Neuronal stem cell (in vitro differentiated cells): ENCODE data around the gene CARMIL1.

Source experiments
- DNase-seq: peaks from one replicate; pipeline ENCODE4 v3.0.0-alpha.2; 2013; ENCODE audit warnings: low spot score
- H2AFZ ChIP-seq: one replicate; pipeline ENCODE4 v1.6.1; 2013; ENCODE audit warnings: mild to moderate bottlenecking, low read length, inconsistent platforms
- H2AK5ac ChIP-seq: 2 replicates; pipeline ENCODE4 v1.6.1; 2013; ENCODE audit warnings: low read depth, mild to moderate bottlenecking, inconsistent platforms, low read length, moderate library complexity, mixed read lengths
- H2BK120ac ChIP-seq: 2 replicates; pipeline ENCODE4 v1.6.1; 2013; ENCODE audit warnings: low read depth, mild to moderate bottlenecking, inconsistent platforms, low read length, moderate library complexity, mixed read lengths
- H2BK12ac ChIP-seq: one replicate; pipeline ENCODE4 v1.6.1; 2013; ENCODE audit warnings: low read length, inconsistent platforms
- H2BK15ac ChIP-seq: 2 replicates; pipeline ENCODE4 v1.6.1; 2013; ENCODE audit warnings: mild to moderate bottlenecking, low read length, inconsistent platforms, mixed read lengths
- H2BK5ac ChIP-seq: one replicate; pipeline ENCODE4 v1.6.1; 2013; ENCODE audit warnings: inconsistent platforms, mild to moderate bottlenecking, low read length, moderate library complexity
- H3K14ac ChIP-seq: one replicate; pipeline ENCODE4 v1.6.1; 2013; ENCODE audit warnings: low read length, inconsistent platforms
- H3K18ac ChIP-seq: 2 replicates; pipeline ENCODE4 v1.6.1; 2013; ENCODE audit warnings: low read length, inconsistent platforms
- H3K23ac ChIP-seq: 2 replicates; pipeline ENCODE4 v1.6.1; 2013; ENCODE audit warnings: low read depth, mild to moderate bottlenecking, mixed read lengths, low read length, inconsistent platforms; ENCODE audit not compliant: poor library complexity
- H3K27ac ChIP-seq: replicated peaks from 3 replicates; pipeline ENCODE4 v1.5.1; 2013; ENCODE audit warnings: low read length, inconsistent platforms
- H3K27me3 ChIP-seq, 3 experiments: 2 replicates each; pipeline ENCODE4 v1.6.1; 2013; ENCODE audit warnings: low read length in 3 of 3, mild to moderate bottlenecking in 2 of 3, inconsistent platforms in 1 of 3, low read depth in 1 of 3, mixed read lengths in 1 of 3, moderate library complexity in 1 of 3; ENCODE audit not compliant: control insufficient read depth in 3 of 3, insufficient read depth in 3 of 3
- H3K36me3 ChIP-seq, 2 donors: replicated peaks in 1 of 2; 2 replicates each; pipeline ENCODE4 v1.6.1; 2013; ENCODE audit warnings: low read length in 2 of 2; ENCODE audit not compliant: control insufficient read depth in 2 of 2, insufficient read depth in 2 of 2
- H3K4ac ChIP-seq: 2 replicates; pipeline ENCODE4 v1.6.1; 2013; ENCODE audit warnings: inconsistent platforms, mild to moderate bottlenecking, low read length, moderate library complexity
- H3K4me1 ChIP-seq, 2 donors: 1 replicate in 1 of 2; 2 replicates in 1 of 2; pipeline ENCODE4 v1.6.1; 2013; ENCODE audit warnings: low read length in 2 of 2, low read depth in 1 of 2; ENCODE audit not compliant: control insufficient read depth in 2 of 2, insufficient read depth in 1 of 2
- H3K4me2 ChIP-seq: one replicate; pipeline ENCODE4 v1.6.1; 2013; ENCODE audit warnings: mild to moderate bottlenecking, low read length, inconsistent platforms; ENCODE audit not compliant: insufficient read depth, poor library complexity, severe bottlenecking
- H3K4me3 ChIP-seq, 2 donors: 2 replicates each; pipeline ENCODE4 v1.5.1; 2013; ENCODE audit warnings: low read length in 2 of 2, mild to moderate bottlenecking in 2 of 2, inconsistent platforms in 1 of 2, moderate library complexity in 1 of 2
- H3K79me1 ChIP-seq: one replicate; pipeline ENCODE4 v1.6.1; 2013; ENCODE audit warnings: low read depth, mild to moderate bottlenecking, inconsistent platforms, low read length, moderate library complexity
- H3K9ac ChIP-seq: one replicate; pipeline ENCODE4 v1.6.1; 2013; ENCODE audit warnings: mild to moderate bottlenecking, low read depth, low read length, inconsistent platforms; ENCODE audit not compliant: poor library complexity
- H3K9me3 ChIP-seq, 2 donors: replicated peaks in 1 of 2; 2 replicates each; pipeline versions ENCODE3 to v1.6.1; 2013; ENCODE audit warnings: low read length in 2 of 2, mild to moderate bottlenecking in 2 of 2, inconsistent platforms in 1 of 2, low read depth in 1 of 2, mixed read lengths in 1 of 2, moderate library complexity in 1 of 2; ENCODE audit not compliant: control insufficient read depth in 2 of 2, insufficient read depth in 1 of 2
- H4K8ac ChIP-seq: one replicate; pipeline ENCODE4 v1.6.1; 2013; ENCODE audit warnings: low read depth, mild to moderate bottlenecking, inconsistent platforms, low read length, moderate library complexity
- H4K91ac ChIP-seq: one replicate; pipeline ENCODE4 v1.6.1; 2013; ENCODE audit warnings: low read length, low read depth, mild to moderate bottlenecking, inconsistent platforms; ENCODE audit not compliant: poor library complexity
- WGBS, 2 donors: extraction: QIAGEN DNeasy Blood & Tissue Kit; methylation state at CpG; one replicate each; pipeline ENCODE4 v1.1.7; 2013; ENCODE audit warnings: missing lambda C conversion rate in 2 of 2, mixed read lengths in 1 of 2; ENCODE audit not compliant: insufficient read length in 2 of 2, insufficient replicate concordance in 1 of 2; ENCODE audit errors: extremely low coverage in 2 of 2; 5-methylcytosine and 5-hydroxymethylcytosine counted together

Gene CARMIL1

DNA sequence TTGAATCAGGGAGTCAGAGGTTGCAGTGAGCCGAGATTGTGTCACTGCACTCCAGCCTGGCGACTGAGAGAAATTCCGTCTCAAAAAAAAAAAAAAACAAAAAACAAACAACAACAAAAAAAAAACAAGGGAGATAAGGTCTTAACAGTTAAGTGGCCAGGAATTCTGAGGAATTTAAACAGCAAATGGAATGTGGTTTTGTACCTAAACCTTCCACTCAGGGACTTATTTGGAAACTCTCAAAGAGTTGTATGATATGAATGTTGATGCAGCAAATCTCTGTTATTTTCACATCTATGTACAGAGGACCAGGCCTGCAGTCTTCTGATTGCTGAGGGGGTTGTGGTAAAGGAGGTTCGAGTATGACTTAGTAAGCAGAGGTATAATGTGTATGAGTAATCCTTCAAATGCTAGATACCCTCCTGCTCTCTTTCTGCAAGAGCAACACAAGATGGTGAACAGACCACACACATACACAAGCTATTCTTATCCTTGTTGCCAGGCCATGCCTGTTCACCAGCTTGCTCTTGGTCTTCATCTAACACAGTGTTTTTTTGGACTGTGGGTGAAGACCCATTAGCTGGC is 197.9 kb downstream of the CARMIL1 start:
- Histone ChIP-seq H2AFZ (no peak overlapping the region), H3K27me3 (no peaks in the 10 kb centered on the region), H3K23ac (no peak overlapping the region), H4K91ac (no peak overlapping the region), H2BK120ac (no peak overlapping the region), H3K27ac (no peak overlapping the region), H2BK15ac (no peak overlapping the region), H3K79me1 (no peaks in the 10 kb centered on the region), H2BK12ac (no peak overlapping the region), H3K4ac (no peak overlapping the region), H4K8ac (no peak overlapping the region), H3K36me3 (no peaks in the 10 kb centered on the region), H3K18ac (no peak overlapping the region), H3K4me1 (no peaks in the 10 kb centered on the region), H2AK5ac (no peak overlapping the region), H3K14ac (no peak overlapping the region), H3K9me3 (no peaks in the 10 kb centered on the region), H3K4me2 (no peak overlapping the region), H2BK5ac (no peak overlapping the region), H3K9ac (no peak overlapping the region), H3K4me3 (no peak overlapping the region)
- WGBS, 2 donors, result no CpG with 5 or more reads among the region's 4 CpGs
- DNase-seq, result no peak

DNA sequence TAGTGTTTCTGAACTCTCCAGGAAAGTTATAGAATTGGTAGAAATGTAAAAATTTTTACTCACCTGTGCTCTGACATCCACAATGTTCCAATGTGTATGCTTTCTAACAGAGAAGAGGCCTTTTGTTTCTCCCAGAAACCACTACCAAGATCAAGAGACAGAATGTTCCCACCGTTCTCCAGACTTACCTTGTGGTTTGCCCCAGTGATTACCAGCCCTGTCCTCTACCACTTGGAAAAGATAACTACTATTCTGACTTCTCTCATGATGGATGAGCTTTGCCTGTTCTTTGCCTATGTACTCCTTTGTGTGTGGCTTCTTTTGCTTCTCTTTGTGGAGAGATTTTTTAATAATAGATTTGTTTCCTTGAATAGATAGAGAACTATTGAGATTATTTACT is 199.8 kb downstream of the CARMIL1 start:
- Histone ChIP-seq H3K36me3 (no peaks in the 10 kb centered on the region), H3K9ac (no peak overlapping the region)
- no CpG with 5 or more reads among the region's 1 CpG for WGBS, 2 donors

DNA sequence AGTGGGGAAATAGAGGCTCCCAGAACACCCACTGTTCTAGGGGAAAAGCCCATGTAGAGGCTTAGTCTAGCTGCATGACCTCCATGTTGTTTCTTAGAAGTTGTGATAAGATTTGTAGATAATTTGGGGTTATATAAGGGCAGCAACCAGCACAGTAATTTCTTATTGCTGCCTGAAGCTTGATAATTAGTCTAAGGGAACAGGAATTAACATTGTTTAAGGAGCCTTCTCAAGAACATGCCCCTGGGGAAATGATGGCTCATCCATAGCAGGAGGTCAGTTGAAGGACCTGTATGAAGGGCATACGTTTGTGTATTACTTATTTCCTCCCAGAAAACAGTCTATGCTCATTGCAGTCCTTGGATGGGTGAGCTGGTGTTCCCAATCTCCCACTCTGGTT is 202.1 kb downstream of the CARMIL1 start:
- Histone ChIP-seq H3K18ac (no peak overlapping the region), H2BK15ac (no peak overlapping the region), H2AFZ (no peak overlapping the region), H4K91ac (no peak overlapping the region), H3K4me2 (no peak overlapping the region), H3K9ac (no peak overlapping the region), H3K14ac (no peak overlapping the region), H3K79me1 (no peaks in the 10 kb centered on the region), H3K27ac (no peak overlapping the region), H2BK12ac (no peak overlapping the region), H2BK5ac (no peak overlapping the region), H3K23ac (no peak overlapping the region), H4K8ac (no peak overlapping the region), H3K36me3 (no peaks in the 10 kb centered on the region), H3K4ac (no peak overlapping the region), H2BK120ac (no peak overlapping the region), H3K4me3 (no peak overlapping the region), H2AK5ac (no peak overlapping the region), H3K27me3 (no peaks in the 10 kb centered on the region), H3K9me3 (no peaks in the 10 kb centered on the region), H3K4me1 (no peaks in the 10 kb centered on the region)
- no CpG with 5 or more reads among the region's 1 CpG for WGBS, 2 donors
- no peak for DNase-seq

More for the DNA sequence above, 199.8 kb downstream of the CARMIL1 start:
- Histone ChIP-seq H3K27ac (no peak overlapping the region), H3K4me2 (no peak overlapping the region), H3K4ac (no peak overlapping the region), H3K27me3 (no peaks in the 10 kb centered on the region), H2BK15ac (no peak overlapping the region), H3K23ac (no peak overlapping the region), H3K4me1 (no peaks in the 10 kb centered on the region), H4K8ac (no peak overlapping the region), H2AK5ac (no peak overlapping the region), H3K9me3 (no peaks in the 10 kb centered on the region), H3K18ac (no peak overlapping the region), H2AFZ (no peak overlapping the region), H3K14ac (no peak overlapping the region), H2BK5ac (no peak overlapping the region), H4K91ac (no peak overlapping the region), H2BK12ac (no peak overlapping the region), H3K79me1 (no peaks in the 10 kb centered on the region), H3K4me3 (no peak overlapping the region), H2BK120ac (no peak overlapping the region)
- no peak for DNase-seq

DNA sequence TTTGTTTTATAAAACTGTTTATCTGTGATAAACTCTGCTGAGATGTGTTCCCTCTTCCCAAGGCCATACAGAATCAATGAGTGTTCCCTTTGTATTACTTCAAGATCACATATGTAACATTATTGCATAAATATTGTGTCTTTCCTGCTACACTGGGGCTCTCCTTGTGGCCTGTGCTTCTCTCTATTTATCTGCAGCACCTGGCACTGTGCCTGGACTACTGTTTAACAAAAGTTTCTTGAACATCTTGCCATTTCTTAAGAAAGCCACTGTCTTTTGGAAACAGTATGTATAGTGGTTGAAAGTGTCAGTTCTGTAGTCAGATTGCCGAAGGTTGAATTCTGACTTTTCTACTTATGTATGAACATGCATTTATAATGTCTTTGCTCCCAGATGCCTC is 203.8 kb downstream of the CARMIL1 start:
- Histone ChIP-seq H2AK5ac (no peak overlapping the region), H3K23ac (no peak overlapping the region), H3K4me2 (no peak overlapping the region), H3K79me1 (no peaks in the 10 kb centered on the region), H2BK5ac (no peak overlapping the region), H2BK15ac (no peak overlapping the region), H3K18ac (no peak overlapping the region), H3K9me3 (no peaks in the 10 kb centered on the region), H4K8ac (no peak overlapping the region), H2BK12ac (no peak overlapping the region), H3K27ac (no peak overlapping the region), H4K91ac (no peak overlapping the region), H3K9ac (no peak overlapping the region), H2BK120ac (no peak overlapping the region), H3K14ac (no peak overlapping the region), H3K27me3 (no peaks in the 10 kb centered on the region), H3K4ac (no peak overlapping the region), H3K4me1 (no peaks in the 10 kb centered on the region), H3K4me3 (no peak overlapping the region), H3K36me3 (no peaks in the 10 kb centered on the region), H2AFZ (no peak overlapping the region)
- no peak for DNase-seq
- WGBS, 2 donors, result no CpG with 5 or more reads among the region's 1 CpG
